GM12878 (cell line): ENCODE measurements around the gene TM9SF4. TPM values are rescaled to one million over a fixed set of nuclear protein-coding genes. Genes with fewer than 3 reads are reported as not detected.

Source experiments
- ATAC-seq: fragments of 200-7000 bp; cut with Tn5 transposase; 3 replicates; pipeline ENCODE4 v1.9.1; 2020; ENCODE audit warnings: mild to moderate bottlenecking, moderate library complexity
- BruUV-seq: library from RNA; stranded (reverse); fragments of 400-500 nt; replicated peaks from 2 replicates; lab custom pipeline; 2021; lab: Mats Ljungman, UMichigan
- CTCF ChIA-PET: fragments of 300-600 bp; sonication (Branson Sonifier 250); formaldehyde crosslinking; extraction: SDS; loops from one replicate; lab custom pipeline; 2021; ENCODE audit warnings: inconsistent platforms; lab: Yijun Ruan, JAX
- POLR2A ChIA-PET: fragments of 350-600 bp; formaldehyde crosslinking; extraction: SDS; loops from one replicate; lab custom pipeline; 2021; ENCODE audit warnings: inconsistent platforms; lab: Charles Lee
- RAD21 ChIA-PET: fragments of 300-600 bp; sonication (Branson Sonifier 250); formaldehyde crosslinking; loops from one replicate; lab custom pipeline; 2023; ENCODE audit warnings: antibody characterized with exemption; ENCODE audit not compliant: unreplicated experiment; lab: Charles Lee
- SMC1A ChIA-PET: fragments of 300-600 bp; sonication (Branson Sonifier 250); formaldehyde crosslinking; loops from one replicate; lab custom pipeline; 2023; ENCODE audit not compliant: unreplicated experiment, uncharacterized antibody; lab: Charles Lee
- DNase-seq: peaks from one replicate; pipeline ENCODE4 v3.0.0-alpha.2; 2011; ENCODE audit warnings: low read depth, low spot score
- FAIRE-seq: peaks from 3 replicates; lab custom pipeline; 2011; peaks lifted over from hg19 to GRCh38; lab: Jason Lieb, UNC
- H2AFZ ChIP-seq: 2 replicates; pipeline ENCODE4 v1.6.0; 2011; ENCODE audit warnings: low read depth, low read length, control low read depth; ENCODE audit not compliant: control insufficient read depth
- H3K27ac ChIP-seq: 2 replicates; pipeline ENCODE4 v1.5.1; 2011; ENCODE audit warnings: control low read depth; ENCODE audit not compliant: control insufficient read depth, insufficient read depth
- H3K27me3 ChIP-seq, 2 experiments: replicated peaks in 1 of 2; 2 replicates each; pipeline versions ENCODE4 v1.6.0 to v1.6.1; 2011; ENCODE audit warnings: low read length in 1 of 2; ENCODE audit not compliant: control insufficient read depth in 2 of 2, insufficient read depth in 2 of 2
- H3K36me3 ChIP-seq, 2 experiments: 2 replicates each; pipeline ENCODE4 v1.5.1; 2011; ENCODE audit warnings: low read length in 1 of 2; ENCODE audit not compliant: control insufficient read depth in 2 of 2, insufficient read depth in 2 of 2
- H3K4me1 ChIP-seq: 2 replicates; pipeline ENCODE4 v1.6.1; 2011; ENCODE audit warnings: mild to moderate bottlenecking, low read length, moderate library complexity, mixed read lengths; ENCODE audit not compliant: control insufficient read depth, insufficient read depth
- H3K4me2 ChIP-seq: 2 replicates; pipeline ENCODE4 v1.6.0; 2011; ENCODE audit warnings: control low read depth; ENCODE audit not compliant: control insufficient read depth, insufficient read depth
- H3K4me3 ChIP-seq: fragments of 200-600 bp; sonication (generic); 2 replicates; pipeline ENCODE4 v1.5.1; 2016
- H3K79me2 ChIP-seq: 2 replicates; pipeline ENCODE4 v1.6.0; 2011; ENCODE audit warnings: low read length; ENCODE audit not compliant: control insufficient read depth, insufficient read depth
- H3K9ac ChIP-seq: 2 replicates; pipeline ENCODE4 v1.8.0; 2011; ENCODE audit warnings: low read length, control low read depth, mixed read lengths; ENCODE audit not compliant: control insufficient read depth, insufficient read depth
- H3K9me3 ChIP-seq: replicated peaks from 3 replicates; pipeline ENCODE4 v1.5.1; 2011; ENCODE audit warnings: mild to moderate bottlenecking, low read length; ENCODE audit not compliant: control insufficient read depth, insufficient read depth
- H4K20me1 ChIP-seq: 2 replicates; pipeline ENCODE4 v1.6.0; 2011; ENCODE audit not compliant: control insufficient read depth, insufficient read depth
- IRF4 ChIP-seq: IDR thresholded peaks from 2 replicates; pipeline ENCODE4 v1.6.1; 2011; ENCODE audit warnings: low read depth, low read length
- KLF5 ChIP-seq: fragments of 450-650 bp; IDR thresholded peaks from 2 replicates; pipeline ENCODE4 v1.6.1; 2014; ENCODE audit warnings: mild to moderate bottlenecking; ENCODE audit not compliant: partially characterized antibody
- POLR2A ChIP-seq: IDR thresholded peaks from 2 replicates; pipeline ENCODE4 v1.6.1; 2011; ENCODE audit warnings: low read depth, mild to moderate bottlenecking, low read length
- SMAD5 ChIP-seq: IDR thresholded peaks from 2 replicates; pipeline ENCODE4 v1.6.1; 2016; ENCODE audit warnings: antibody characterized with exemption, low read depth
- SREBF1 ChIP-seq: IDR thresholded peaks from 2 replicates; pipeline ENCODE4 v1.6.1; 2012; ENCODE audit warnings: mild to moderate bottlenecking, low read length
- SUPT20H ChIP-seq: IDR thresholded peaks from 2 replicates; pipeline ENCODE4 v1.6.1; 2011; ENCODE audit warnings: low read depth, mild to moderate bottlenecking, low read length, moderate library complexity, borderline replicate concordance; ENCODE audit not compliant: control insufficient read depth
- TARDBP ChIP-seq: IDR thresholded peaks from 2 replicates; pipeline ENCODE4 v1.6.1; 2016; ENCODE audit warnings: borderline replicate concordance
- WGBS: methylation state at CpG from one replicate; pipeline ENCODE4 v1.1.6; 2016; ENCODE audit warnings: low lambda C conversion rate; ENCODE audit not compliant: insufficient replicate concordance, insufficient coverage; ENCODE audit errors: missing lambda C conversion rate; 5-methylcytosine and 5-hydroxymethylcytosine counted together
- in situ Hi-C: fragments of 300-500 bp; cut with MboI; formaldehyde crosslinking; loops from 9 replicates; pipeline ENCODE4 v1.14.3; 2018; ENCODE audit warnings: mixed read lengths
- intact Hi-C: fragments of 100-400 bp; cut with micrococcal nuclease; formaldehyde crosslinking; loops from one replicate; pipeline ENCODE4 v1.14.2; 2022; ENCODE audit not compliant: unreplicated experiment
- polyA plus RNA-seq, 11 experiments: library from polyadenylated mRNA; depleted of rRNA in 4 of 11; unstranded in 6 of 11; stranded (reverse) in 5 of 11; fragments of >200 nt; fragmentation: Nextera tagmentation in 4 of 11; fragmentation: Illumina TruSeq in 1 of 11; extraction: Ambion mirVana in 4 of 11; extraction: Trizol in 1 of 11; gene quantifications; 1 replicate in 1 of 11; 2 replicates in 10 of 11; pipeline versions ENCODE4 v1.2.1 to v1.2.3, GENCODE V29; 2011 to 2016; ENCODE audit warnings: inconsistent platforms in 2 of 11, missing spikeins in 2 of 11, low read depth in 1 of 11
- total RNA-seq, 4 experiments: library from RNA; depleted of rRNA in 3 of 4; stranded (reverse); fragments of >200 nt in 3 of 4; fragmentation: Illumina TruSeq in 1 of 4; extraction: Trizol in 1 of 4; gene quantifications; 2 replicates each; pipeline versions ENCODE4 v1.2.1 to v1.2.3, GENCODE V29; 2013 to 2021
- TF ChIP-seq, protein P1 (sequence below): fragments of 450-650 bp; formaldehyde crosslinking; IDR thresholded peaks from 2 replicates; pipeline ENCODE4 v1.4.0; 2022; ENCODE audit warnings: mild to moderate bottlenecking, moderate library complexity
- TF ChIP-seq, protein P2 (sequence below): IDR thresholded peaks from 2 replicates; pipeline ENCODE4 v1.6.1; 2011; ENCODE audit warnings: low read depth, mild to moderate bottlenecking, low read length, moderate library complexity, borderline replicate concordance; ENCODE audit errors: extremely low read depth
- TF ChIP-seq, protein P3 (sequence below): fragments of 450-650 bp; IDR thresholded peaks from 2 replicates; pipeline ENCODE4 v1.6.1; 2017; ENCODE audit warnings: low read depth, mild to moderate bottlenecking, moderate library complexity
- TF ChIP-seq, protein P4 (sequence below): IDR thresholded peaks from 2 replicates; pipeline ENCODE4 v1.6.1; 2011; ENCODE audit warnings: borderline replicate concordance, low read depth, mild to moderate bottlenecking, moderate library complexity, low read length; ENCODE audit not compliant: insufficient read depth, poor library complexity, severe bottlenecking

TM9SF4 gene
- total and polyA plus RNA-seq, 10 of the 15 experiments (the other 5 are each of a cell fraction or from before 2014, with no cell fraction given): 8.5 to 47.8 (median 24.3) TPM

GRCh38 chr20:32190616-32191415 lies 81.3 kb downstream of the TM9SF4 start:
- H3K9ac ChIP-seq: no peak overlapping the region
- H3K27me3 ChIP-seq: no peaks in the 10 kb centered on the region
- no peak overlapping the region for H2AFZ ChIP-seq
- intact Hi-C loops (no loop called here), in situ Hi-C loops (no loop called here)
- TF ChIP-seq, protein P1, sequence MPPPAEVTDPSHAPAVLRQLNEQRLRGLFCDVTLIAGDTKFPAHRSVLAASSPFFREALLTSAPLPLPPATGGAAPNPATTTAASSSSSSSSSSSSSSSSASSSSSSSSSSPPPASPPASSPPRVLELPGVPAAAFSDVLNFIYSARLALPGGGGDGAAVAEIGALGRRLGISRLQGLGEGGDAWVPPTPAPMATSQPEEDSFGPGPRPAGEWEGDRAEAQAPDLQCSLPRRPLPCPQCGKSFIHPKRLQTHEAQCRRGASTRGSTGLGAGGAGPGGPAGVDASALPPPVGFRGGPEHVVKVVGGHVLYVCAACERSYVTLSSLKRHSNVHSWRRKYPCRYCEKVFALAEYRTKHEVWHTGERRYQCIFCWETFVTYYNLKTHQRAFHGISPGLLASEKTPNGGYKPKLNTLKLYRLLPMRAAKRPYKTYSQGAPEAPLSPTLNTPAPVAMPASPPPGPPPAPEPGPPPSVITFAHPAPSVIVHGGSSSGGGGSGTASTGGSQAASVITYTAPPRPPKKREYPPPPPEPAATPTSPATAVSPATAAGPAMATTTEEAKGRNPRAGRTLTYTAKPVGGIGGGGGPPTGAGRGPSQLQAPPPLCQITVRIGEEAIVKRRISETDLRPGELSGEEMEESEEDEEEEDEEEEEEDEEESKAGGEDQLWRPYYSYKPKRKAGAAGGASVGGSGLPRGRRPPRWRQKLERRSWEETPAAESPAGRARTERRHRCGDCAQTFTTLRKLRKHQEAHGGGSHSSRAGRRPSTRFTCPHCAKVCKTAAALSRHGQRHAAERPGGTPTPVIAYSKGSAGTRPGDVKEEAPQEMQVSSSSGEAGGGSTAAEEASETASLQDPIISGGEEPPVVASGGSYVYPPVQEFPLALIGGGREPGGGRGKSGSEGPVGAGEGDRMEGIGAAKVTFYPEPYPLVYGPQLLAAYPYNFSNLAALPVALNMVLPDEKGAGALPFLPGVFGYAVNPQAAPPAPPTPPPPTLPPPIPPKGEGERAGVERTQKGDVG: no peak
- TF ChIP-seq TARDBP (no peak), IRF4 (no peak), SUPT20H (no peak), SMAD5 (no peak), KLF5 (no peak), SREBF1 (no peak), POLR2A (peak; percentile 10; the same call in 1 of the 2 replicates)
- TF ChIP-seq, protein P2, sequence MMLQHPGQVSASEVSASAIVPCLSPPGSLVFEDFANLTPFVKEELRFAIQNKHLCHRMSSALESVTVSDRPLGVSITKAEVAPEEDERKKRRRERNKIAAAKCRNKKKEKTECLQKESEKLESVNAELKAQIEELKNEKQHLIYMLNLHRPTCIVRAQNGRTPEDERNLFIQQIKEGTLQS: no peak
- TF ChIP-seq, protein P3, sequence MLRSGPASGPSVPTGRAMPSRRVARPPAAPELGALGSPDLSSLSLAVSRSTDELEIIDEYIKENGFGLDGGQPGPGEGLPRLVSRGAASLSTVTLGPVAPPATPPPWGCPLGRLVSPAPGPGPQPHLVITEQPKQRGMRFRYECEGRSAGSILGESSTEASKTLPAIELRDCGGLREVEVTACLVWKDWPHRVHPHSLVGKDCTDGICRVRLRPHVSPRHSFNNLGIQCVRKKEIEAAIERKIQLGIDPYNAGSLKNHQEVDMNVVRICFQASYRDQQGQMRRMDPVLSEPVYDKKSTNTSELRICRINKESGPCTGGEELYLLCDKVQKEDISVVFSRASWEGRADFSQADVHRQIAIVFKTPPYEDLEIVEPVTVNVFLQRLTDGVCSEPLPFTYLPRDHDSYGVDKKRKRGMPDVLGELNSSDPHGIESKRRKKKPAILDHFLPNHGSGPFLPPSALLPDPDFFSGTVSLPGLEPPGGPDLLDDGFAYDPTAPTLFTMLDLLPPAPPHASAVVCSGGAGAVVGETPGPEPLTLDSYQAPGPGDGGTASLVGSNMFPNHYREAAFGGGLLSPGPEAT: no peak
- TF ChIP-seq, protein P4, sequence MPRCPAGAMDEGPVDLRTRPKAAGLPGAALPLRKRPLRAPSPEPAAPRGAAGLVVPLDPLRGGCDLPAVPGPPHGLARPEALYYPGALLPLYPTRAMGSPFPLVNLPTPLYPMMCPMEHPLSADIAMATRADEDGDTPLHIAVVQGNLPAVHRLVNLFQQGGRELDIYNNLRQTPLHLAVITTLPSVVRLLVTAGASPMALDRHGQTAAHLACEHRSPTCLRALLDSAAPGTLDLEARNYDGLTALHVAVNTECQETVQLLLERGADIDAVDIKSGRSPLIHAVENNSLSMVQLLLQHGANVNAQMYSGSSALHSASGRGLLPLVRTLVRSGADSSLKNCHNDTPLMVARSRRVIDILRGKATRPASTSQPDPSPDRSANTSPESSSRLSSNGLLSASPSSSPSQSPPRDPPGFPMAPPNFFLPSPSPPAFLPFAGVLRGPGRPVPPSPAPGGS: peak; percentile 29
- POLR2A ChIA-PET: interaction anchor here (0.6 kb wide), 1 partner anchor 329 kb away, joined by 5 read pairs; no protein-coding TSS in a partner anchor
- SMC1A ChIA-PET: interaction anchor here (1.4 kb wide), 1 partner anchor 11 kb away, joined by 5 read pairs; no protein-coding TSS in a partner anchor
- peaks cover 8 to 20% of the 10 kb centered on the region in 2 experiments for H3K36me3 ChIP-seq
- H3K27ac ChIP-seq: no peak overlapping the region
- CTCF ChIA-PET: no interaction called here
- RAD21 ChIA-PET: no interaction called here
- no peaks in the 10 kb centered on the region for H3K4me1 ChIP-seq
- ATAC-seq (peak; percentile 11; the same call in 2 of the 3 replicates), DNase-seq (no peak), FAIRE-seq (no peak)
- no peaks in the 10 kb centered on the region for H3K9me3 ChIP-seq
- no peak overlapping the region for H3K4me3 ChIP-seq
- no peaks in the 10 kb centered on the region; the same call in 1 of the 2 replicates for H4K20me1 ChIP-seq
- 41% methylated on average over 14 of the region's 14 CpGs for WGBS
- H3K4me2 ChIP-seq: peak overlapping the region; percentile 66; the same call in 1 of the 2 replicates
- BruUV-seq: no TSS peak
- H3K79me2 ChIP-seq: no peaks in the 10 kb centered on the region
